HG03575 (cell line): Measurements from ENCODE around the gene SGCG.

Source experiments
- ATAC-seq: cut with Tn5 transposase; IDR thresholded peaks from one replicate; pipeline ENCODE4 v1.9.1; 2021; ENCODE audit not compliant: unreplicated experiment, insufficient number of reproducible peaks, low FRiP score; ENCODE audit errors: extremely low read depth

SGCG gene

DNA sequence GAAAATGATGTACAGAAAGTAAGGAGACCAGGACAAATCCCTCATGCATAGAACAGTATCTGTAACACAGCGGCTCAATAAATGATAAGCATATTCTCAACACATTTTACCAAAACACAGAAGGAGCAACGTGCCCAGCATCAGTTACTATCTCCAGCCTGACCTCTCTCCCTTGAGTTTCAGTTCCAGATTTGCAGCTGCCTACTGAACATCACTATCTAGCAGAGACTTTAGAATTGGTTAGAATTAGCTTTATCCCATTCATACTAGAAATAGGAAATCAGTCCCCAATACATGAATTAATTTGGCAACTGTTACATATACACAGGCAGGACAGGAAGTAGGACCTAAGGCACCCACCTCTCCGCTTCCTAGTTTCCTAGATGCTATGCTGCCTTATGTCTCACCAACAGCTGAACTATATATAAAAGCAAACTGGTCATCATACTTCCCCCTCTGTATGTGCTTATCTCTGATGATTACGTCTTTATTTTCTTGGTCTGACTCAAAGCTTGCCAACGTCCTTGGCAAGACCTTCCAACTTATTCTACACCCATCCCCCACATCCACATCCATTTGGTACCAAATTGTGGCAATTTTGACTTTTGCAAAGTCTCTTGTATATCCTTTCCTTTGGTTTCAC is 191.6 kb downstream of the SGCG start:
- ATAC-seq, result no peak
